ENCODE measurements around the gene ZMYND8.
"Not testable (repeated sequence)": the region's sequence is repeated elsewhere in the genome, so short reads cannot be mapped to it uniquely, and the experiment has no call there.

ZMYND8 gene

DNA sequence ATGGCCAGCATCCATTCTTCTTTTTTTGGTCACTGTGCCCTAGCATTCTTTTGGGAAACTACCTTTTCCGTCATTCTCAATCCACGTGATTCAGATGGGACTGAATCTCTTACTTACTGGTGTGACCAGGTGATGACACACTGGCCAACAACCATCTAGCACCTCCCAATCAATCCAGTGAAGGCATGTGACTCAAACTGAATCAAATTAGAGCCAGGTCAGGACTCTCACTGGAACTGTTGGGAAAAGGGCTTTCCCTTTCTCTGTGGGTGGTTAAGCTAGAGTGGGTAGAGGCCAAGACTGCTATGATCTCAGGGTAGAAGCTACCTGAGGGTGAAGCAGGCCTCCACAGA, 36.2 kb upstream of the ZMYND8 start:
- no peak overlapping the region for H3K4me3 ChIP-seq (ENCODE audit: low read depth, low read length)
- no peak for TF ChIP-seq CTCF (conservative IDR thresholded peaks at IDR 0.05; ENCODE audit: low read depth, low read length)
- DNase-seq (ENCODE audit: low read depth): no peak

- TF ChIP-seq CTCF (conservative IDR thresholded peaks at IDR 0.05; ENCODE audit: low read depth, low read length): no peak
- no peak overlapping the region for H3K4me3 ChIP-seq (ENCODE audit: low read depth, low read length)
- DNase-seq (ENCODE audit: low read depth): peak; percentile 94
These were observed 35.7 kb upstream of the ZMYND8 start for GRCh38 chr20:47392015-47392720.

GRCh38 chr20:47391276-47392010, 34.9 kb upstream of the ZMYND8 start:
- no peak for DNase-seq (ENCODE audit: low read depth)
- TF ChIP-seq CTCF (conservative IDR thresholded peaks at IDR 0.05; ENCODE audit: low read depth, low read length): no peak
- no peak overlapping the region for H3K4me3 ChIP-seq (ENCODE audit: low read depth, low read length)

DNA sequence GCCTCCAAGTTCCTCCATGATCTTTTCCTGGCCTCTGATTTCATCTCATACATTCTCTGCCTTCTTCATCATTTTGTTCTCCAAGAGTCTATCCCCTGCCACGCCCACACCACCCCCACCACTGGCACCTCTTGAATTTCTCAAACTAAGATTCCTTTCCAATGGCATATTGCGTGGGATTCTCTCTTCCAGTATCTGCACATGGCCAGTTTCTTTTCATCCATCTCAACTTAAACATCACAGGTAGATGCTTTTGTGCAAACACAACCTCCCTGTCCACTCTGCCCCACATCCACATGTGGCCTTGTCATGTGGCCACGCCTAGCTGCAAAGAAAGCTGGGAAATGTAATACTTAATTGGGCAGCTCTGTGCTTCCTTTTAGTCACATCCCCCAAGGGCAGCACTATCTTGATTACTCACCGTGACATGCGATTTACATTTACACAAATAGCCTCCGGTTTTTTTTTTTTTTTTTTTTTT, 33.4 kb upstream of the ZMYND8 start:
- no peak for TF ChIP-seq CTCF (conservative IDR thresholded peaks at IDR 0.05; ENCODE audit: low read depth, low read length)
- peak; percentile 51 for DNase-seq (ENCODE audit: low read depth)
- no peak overlapping the region for H3K4me3 ChIP-seq (ENCODE audit: low read depth, low read length)

- DNase-seq (ENCODE audit: low read depth); H3K4me3 ChIP-seq (ENCODE audit: low read depth, low read length): not testable (repeated sequence)
These were observed 29.5 kb upstream of the ZMYND8 start for GRCh38 chr20:47385968-47386367.

GRCh38 chr20:47382746-47383415, 26.4 kb upstream of the ZMYND8 start:
- peak; percentile 17 for DNase-seq (ENCODE audit: low read depth)
- H3K4me3 ChIP-seq (ENCODE audit: low read depth, low read length): no peak overlapping the region
- TF ChIP-seq CTCF (conservative IDR thresholded peaks at IDR 0.05; ENCODE audit: low read depth, low read length): no peak

- no peak for TF ChIP-seq CTCF (conservative IDR thresholded peaks at IDR 0.05; ENCODE audit: low read depth, low read length)
- peak; percentile 65 for DNase-seq (ENCODE audit: low read depth)
- no peak overlapping the region for H3K4me3 ChIP-seq (ENCODE audit: low read depth, low read length)
These were observed 24.0 kb upstream of the ZMYND8 start for GRCh38 chr20:47380481-47380880.

All from choroid plexus epithelial cell (primary cell).